OCI-LY1 (cell line): ENCODE results near the gene MOB1B.

ENCODE experiments used
- CTCF ChIP-seq: fragments of 200-600 bp; sonication (generic), shearing (Covaris generic); IDR thresholded peaks from 2 replicates; pipeline ENCODE4 v1.5.1; 2017; ENCODE audit warnings: mild to moderate bottlenecking, antibody characterized with exemption, low read length, moderate library complexity, mixed read lengths
- EZH2 ChIP-seq: fragments of 200-600 bp; sonication (generic), shearing (Covaris generic); IDR thresholded peaks from 2 replicates; pipeline ENCODE4 v1.8.0; 2017; ENCODE audit warnings: borderline replicate concordance, mixed run types, mild to moderate bottlenecking, antibody characterized with exemption, low read length, moderate library complexity, mixed read lengths

DNA sequence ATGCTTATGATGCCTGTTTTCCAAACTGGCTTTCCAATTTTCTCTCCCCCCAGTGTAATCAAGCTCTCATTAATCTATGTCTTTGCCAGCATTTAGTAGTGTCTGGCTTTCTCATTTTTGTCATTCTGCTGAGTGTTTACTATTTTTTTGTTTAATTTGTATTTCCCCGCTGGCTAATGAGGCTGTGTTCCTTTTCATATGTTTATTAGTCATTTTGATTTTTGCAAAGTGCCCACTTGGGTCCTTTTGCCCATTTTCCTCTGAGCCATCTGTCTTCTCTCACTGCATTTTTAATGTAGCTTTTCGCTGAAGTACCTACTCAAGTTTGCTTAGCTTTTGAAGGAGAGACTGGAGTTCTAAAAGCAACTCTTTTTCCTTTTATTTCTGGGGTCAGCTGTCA lies 106.0 kb downstream of the MOB1B start:
- TF ChIP-seq EZH2, result no peak
- TF ChIP-seq CTCF, result no peak
